ENCODE results near the gene FTO.

FTO gene

GRCh38 chr16:53703590-53704444 lies at the start of gene FTO, which contains the start of gene RPGRIP1L:
TSS of gene FTO (plus strand) at chr16:53704156.
TSS of gene RPGRIP1L (minus strand) at chr16:53703859. CDS start at chr16:53700723, 3,136 bp downstream.
- ChIA-PET POLR2A (interaction anchor here (1.2 to 1.4 kb wide), 2 partner anchors 11 to 39 kb away, joined by 3 to 4 read pairs; no protein-coding TSS in a partner anchor), CTCF (interaction anchor here (0.9 to 2.0 kb wide), 5 partner anchors 13 to 1554 kb away, joined by 3 to 4 read pairs (median 3); no protein-coding TSS in a partner anchor)
- peak; percentile 95 for DNase-seq (ENCODE audit: low read depth, low spot score)
- peak within 1 kb of the TSS; percentile 90 for H3K4me3 ChIP-seq (ENCODE audit: low read depth, low read length)
- TF ChIP-seq, protein P1, sequence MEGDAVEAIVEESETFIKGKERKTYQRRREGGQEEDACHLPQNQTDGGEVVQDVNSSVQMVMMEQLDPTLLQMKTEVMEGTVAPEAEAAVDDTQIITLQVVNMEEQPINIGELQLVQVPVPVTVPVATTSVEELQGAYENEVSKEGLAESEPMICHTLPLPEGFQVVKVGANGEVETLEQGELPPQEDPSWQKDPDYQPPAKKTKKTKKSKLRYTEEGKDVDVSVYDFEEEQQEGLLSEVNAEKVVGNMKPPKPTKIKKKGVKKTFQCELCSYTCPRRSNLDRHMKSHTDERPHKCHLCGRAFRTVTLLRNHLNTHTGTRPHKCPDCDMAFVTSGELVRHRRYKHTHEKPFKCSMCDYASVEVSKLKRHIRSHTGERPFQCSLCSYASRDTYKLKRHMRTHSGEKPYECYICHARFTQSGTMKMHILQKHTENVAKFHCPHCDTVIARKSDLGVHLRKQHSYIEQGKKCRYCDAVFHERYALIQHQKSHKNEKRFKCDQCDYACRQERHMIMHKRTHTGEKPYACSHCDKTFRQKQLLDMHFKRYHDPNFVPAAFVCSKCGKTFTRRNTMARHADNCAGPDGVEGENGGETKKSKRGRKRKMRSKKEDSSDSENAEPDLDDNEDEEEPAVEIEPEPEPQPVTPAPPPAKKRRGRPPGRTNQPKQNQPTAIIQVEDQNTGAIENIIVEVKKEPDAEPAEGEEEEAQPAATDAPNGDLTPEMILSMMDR (IDR thresholded peaks at IDR 0.05; ENCODE audit: insufficient read depth, low read length, missing control alignments): no peak

DNA sequence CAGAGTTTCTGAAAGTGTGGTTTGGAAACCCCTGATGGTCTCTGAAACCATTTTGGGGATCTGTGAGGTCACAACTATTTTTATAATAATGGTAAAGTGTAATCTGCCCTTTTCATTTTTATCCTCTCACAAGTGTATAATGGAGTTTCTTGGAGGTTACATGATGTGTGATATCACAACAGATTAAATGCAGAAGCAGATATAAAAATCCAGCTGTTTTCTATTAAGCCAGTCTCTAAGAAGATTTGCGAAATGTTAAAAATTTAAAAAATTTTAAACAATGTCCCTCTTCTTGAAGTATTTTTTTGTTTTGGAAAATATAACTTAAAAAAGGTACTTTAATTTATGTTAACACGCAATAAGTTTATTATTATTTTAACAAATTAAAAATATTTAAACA lies 49.0 kb upstream of the FTO start:
- TF ChIP-seq, protein P1 (IDR thresholded peaks at IDR 0.05; ENCODE audit: insufficient read depth, low read length, missing control alignments): no peak
- ChIA-PET CTCF (no interaction called here), POLR2A (no interaction called here)
- DNase-seq (ENCODE audit: low read depth, low spot score): no peak
- H3K4me3 ChIP-seq (ENCODE audit: low read depth, low read length): no peak overlapping the region

- TF ChIP-seq, protein P1 (IDR thresholded peaks at IDR 0.05; ENCODE audit: insufficient read depth, low read length, missing control alignments): no peak
- ChIA-PET CTCF (no interaction called here), POLR2A (interaction anchor here (0.6 kb wide), 1 partner anchor 582 kb away, joined by 5 read pairs; no protein-coding TSS in a partner anchor)
- no peak overlapping the region for H3K4me3 ChIP-seq (ENCODE audit: low read depth, low read length)
- DNase-seq (ENCODE audit: low read depth, low spot score): no peak
Measured at GRCh38 chr16:53662072-53662471, 41.9 kb upstream of the FTO start.

GRCh38 chr16:53664724-53665345 lies 39.1 kb upstream of the FTO start:
- peak overlapping the region; percentile 20 for H3K4me3 ChIP-seq (ENCODE audit: low read depth, low read length)
- peak; percentile 97 for DNase-seq (ENCODE audit: low read depth, low spot score)
- TF ChIP-seq, protein P1 (IDR thresholded peaks at IDR 0.05; ENCODE audit: insufficient read depth, low read length, missing control alignments): no peak
- ChIA-PET CTCF (interaction anchor here (1.0 to 1.5 kb wide), 3 partner anchors 11 to 1593 kb away, joined by 3 to 4 read pairs (median 3); no protein-coding TSS in a partner anchor), POLR2A (interaction anchor here (0.8 to 1.5 kb wide), 5 partner anchors 13 to 1266 kb away, joined by 3 to 6 read pairs (median 4); partner anchors contain the start of genes CHD9NB, FTO, IRX5 and RPGRIP1L)

DNA sequence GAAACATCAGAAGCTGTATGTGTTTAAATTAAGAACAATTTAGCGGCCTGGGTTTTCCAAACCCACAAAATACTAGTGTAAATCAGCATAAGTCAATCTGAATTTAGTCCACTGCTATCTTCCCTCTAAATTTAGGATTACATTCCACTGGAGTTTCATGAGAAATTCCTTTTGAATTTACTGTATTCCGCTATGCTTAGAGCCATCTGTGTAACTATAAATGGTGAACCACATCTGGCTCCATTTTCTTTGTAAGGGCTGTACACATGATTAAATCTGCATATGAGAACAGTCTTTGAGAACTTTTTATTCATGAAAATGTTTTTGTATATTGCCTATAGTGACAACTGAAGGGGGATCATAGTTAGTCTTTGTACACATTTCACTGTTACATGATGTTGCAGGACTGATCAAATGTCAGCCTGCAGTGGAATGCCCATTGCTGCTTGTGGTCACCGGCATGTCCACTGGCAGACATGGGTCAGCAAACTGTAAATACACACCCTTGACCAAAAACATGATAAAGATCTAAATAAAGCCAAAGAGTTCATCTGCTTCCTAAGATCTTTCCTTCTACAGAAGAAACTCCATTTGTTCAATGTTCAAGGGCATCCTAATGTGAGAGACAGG lies 37.1 kb upstream of the FTO start:
- ChIA-PET CTCF (interaction anchor here (1.4 kb wide), 1 partner anchor 12 kb away, joined by 3 read pairs; no protein-coding TSS in a partner anchor), POLR2A (no interaction called here)
- H3K4me3 ChIP-seq (ENCODE audit: low read depth, low read length): no peak overlapping the region
- peak; percentile 10 for DNase-seq (ENCODE audit: low read depth, low spot score)
- TF ChIP-seq, protein P1 (IDR thresholded peaks at IDR 0.05; ENCODE audit: insufficient read depth, low read length, missing control alignments): no peak
